OCI-LY7 (cell line): ENCODE results near the gene GAREM1. TPM values are rescaled to one million over a fixed set of nuclear protein-coding genes. Genes with fewer than 3 reads are reported as not detected.

ENCODE experiments used
- BruUV-seq: library from RNA; stranded (reverse); fragments of 400-500 nt; replicated peaks from 2 replicates; lab custom pipeline; 2021; lab: Mats Ljungman, UMichigan
- CTCF ChIA-PET: fragments of 300-600 bp; sonication (Branson Sonifier 250); formaldehyde crosslinking; loops from one replicate; lab custom pipeline; 2022; ENCODE audit warnings: antibody characterized with exemption; ENCODE audit not compliant: unreplicated experiment; lab: Charles Lee
- POLR2A ChIA-PET: fragments of 300-600 bp; sonication (Branson Sonifier 250); formaldehyde crosslinking; loops from one replicate; lab custom pipeline; 2022; ENCODE audit warnings: antibody characterized with exemption; lab: Charles Lee
- DNase-seq: peaks from one replicate; pipeline ENCODE4 v3.0.0-alpha.2; 2015; ENCODE audit warnings: low spot score
- H2AFZ ChIP-seq: fragments of 200-600 bp; sonication (generic), shearing (Covaris generic); 2 replicates; pipeline ENCODE4 v1.6.1; 2014; ENCODE audit warnings: mild to moderate bottlenecking, antibody characterized with exemption, low read length, moderate library complexity
- H3K27ac ChIP-seq: fragments of 200-600 bp; sonication (generic); 2 replicates; pipeline ENCODE4 v1.5.1; 2014; ENCODE audit warnings: mixed run types, low read depth, mild to moderate bottlenecking, moderate library complexity, low read length, inconsistent platforms; ENCODE audit not compliant: poor library complexity, severe bottlenecking
- H3K36me3 ChIP-seq: fragments of 200-600 bp; sonication (generic); 2 replicates; pipeline ENCODE4 v1.6.1; 2014; ENCODE audit warnings: mild to moderate bottlenecking, antibody characterized with exemption, low read length, moderate library complexity, mixed read lengths; ENCODE audit not compliant: insufficient read depth
- H3K4me1 ChIP-seq: fragments of 200-600 bp; sonication (generic); 2 replicates; pipeline ENCODE4 v1.5.1; 2014; ENCODE audit warnings: mild to moderate bottlenecking, low read length; ENCODE audit not compliant: insufficient read depth, poor library complexity, severe bottlenecking
- H3K4me2 ChIP-seq: fragments of 200-600 bp; sonication (generic); 2 replicates; pipeline ENCODE4 v1.6.1; 2014; ENCODE audit warnings: mild to moderate bottlenecking, low read length
- H3K4me3 ChIP-seq: fragments of 200-600 bp; sonication (generic); 2 replicates; pipeline ENCODE4 v1.5.1; 2014; ENCODE audit warnings: mild to moderate bottlenecking, low read depth, low read length; ENCODE audit not compliant: poor library complexity, severe bottlenecking
- H3K79me2 ChIP-seq: fragments of 200-600 bp; sonication (generic); 2 replicates; pipeline ENCODE4 v1.6.1; 2016; ENCODE audit warnings: low read depth, mild to moderate bottlenecking, low read length, moderate library complexity, mixed read lengths; ENCODE audit not compliant: insufficient read depth
- H3K9me2 ChIP-seq: fragments of 200-600 bp; sonication (generic); 2 replicates; pipeline ENCODE4 v1.6.1; 2016; ENCODE audit warnings: mild to moderate bottlenecking, low read length, mixed read lengths; ENCODE audit not compliant: insufficient read depth
- H3K9me3 ChIP-seq: fragments of 200-600 bp; sonication (generic); 2 replicates; pipeline ENCODE4 v1.6.1; 2014; ENCODE audit warnings: mild to moderate bottlenecking, mixed run types, low read length, mixed read lengths
- H4K20me1 ChIP-seq: fragments of 200-600 bp; sonication (generic); 2 replicates; pipeline ENCODE4 v1.6.1; 2014; ENCODE audit warnings: mild to moderate bottlenecking, antibody characterized with exemption, low read length, moderate library complexity, mixed read lengths; ENCODE audit not compliant: insufficient read depth
- CTCF ChIP-seq: fragments of 200-600 bp; sonication (generic); conservative IDR thresholded peaks from 2 replicates; pipeline ENCODE4 v1.5.1; 2014; ENCODE audit warnings: mild to moderate bottlenecking, antibody characterized with exemption, low read length, moderate library complexity, mixed read lengths
- EZH2phosphoT487 ChIP-seq: fragments of 200-600 bp; sonication (generic); IDR thresholded peaks from 2 replicates; pipeline ENCODE4 v1.6.1; 2018; ENCODE audit warnings: low read depth, borderline replicate concordance, mild to moderate bottlenecking, mixed run types, antibody characterized with exemption, low read length, moderate library complexity, mixed read lengths
- intact Hi-C: fragments of 100-400 bp; cut with micrococcal nuclease; formaldehyde crosslinking; loops from one replicate; pipeline ENCODE4 v1.10.0; 2022; ENCODE audit not compliant: unreplicated experiment
- total RNA-seq, 2 experiments: library from RNA; depleted of rRNA in 1 of 2; stranded (reverse); fragments of >200 nt in 1 of 2; shearing (Covaris generic) in 1 of 2; gene quantifications; 2 replicates each; pipeline ENCODE4 v1.2.3, GENCODE V29; 2014 to 2022

The GAREM1 gene
- total RNA-seq, 2 experiments from 2014 or later, result 1.0 to 2.7 TPM

- intact Hi-C loops, result no loop called here
- Histone ChIP-seq H3K4me1 (no peaks in the 10 kb centered on the region), H4K20me1 (no peaks in the 10 kb centered on the region), H2AFZ (no peak overlapping the region), H3K4me3 (no peak overlapping the region), H3K79me2 (no peaks in the 10 kb centered on the region), H3K9me2 (no peaks in the 10 kb centered on the region), H3K27ac (no peak overlapping the region), H3K9me3 (no peaks in the 10 kb centered on the region), H3K4me2 (no peak overlapping the region), H3K36me3 (no peaks in the 10 kb centered on the region)
- TF ChIP-seq EZH2phosphoT487 (no peak), CTCF (no peak)
- ChIA-PET CTCF (no interaction called here), POLR2A (no interaction called here)
- no TSS peak for BruUV-seq
- no peak for DNase-seq
These were observed 212.5 kb downstream of the GAREM1 start for GRCh38 chr18:32258148-32258547.

GRCh38 chr18:32257084-32257785, 213.4 kb downstream of the GAREM1 start:
- CTCF ChIA-PET, result no interaction called here
- no peaks in the 10 kb centered on the region for H4K20me1 ChIP-seq
- no peak for DNase-seq
- no peak overlapping the region for H3K4me2 ChIP-seq
- no peaks in the 10 kb centered on the region for H3K79me2 ChIP-seq
- no peaks in the 10 kb centered on the region for H3K4me1 ChIP-seq
- TF ChIP-seq EZH2phosphoT487 (no peak), CTCF (no peak)
- no peak overlapping the region for H3K27ac ChIP-seq
- BruUV-seq, result no TSS peak
- POLR2A ChIA-PET, result no interaction called here
- H3K4me3 ChIP-seq, result no peak overlapping the region
- H3K9me3 ChIP-seq, result no peaks in the 10 kb centered on the region
- H2AFZ ChIP-seq, result no peak overlapping the region
- intact Hi-C loops, result no loop called here
- H3K36me3 ChIP-seq, result no peaks in the 10 kb centered on the region
- H3K9me2 ChIP-seq, result no peaks in the 10 kb centered on the region

GRCh38 chr18:32255570-32255969, 215.1 kb downstream of the GAREM1 start:
- no peaks in the 10 kb centered on the region for H4K20me1 ChIP-seq
- H3K27ac ChIP-seq, result no peak overlapping the region
- CTCF ChIA-PET, result no interaction called here
- TF ChIP-seq EZH2phosphoT487 (no peak), CTCF (no peak)
- POLR2A ChIA-PET, result no interaction called here
- no peak for DNase-seq
- no peaks in the 10 kb centered on the region for H3K9me2 ChIP-seq
- no peaks in the 10 kb centered on the region for H3K4me1 ChIP-seq
- no peak overlapping the region for H3K4me3 ChIP-seq
- H2AFZ ChIP-seq, result no peak overlapping the region
- no peaks in the 10 kb centered on the region for H3K79me2 ChIP-seq
- H3K36me3 ChIP-seq, result no peaks in the 10 kb centered on the region
- H3K4me2 ChIP-seq, result no peak overlapping the region
- intact Hi-C loops, result no loop called here
- no peaks in the 10 kb centered on the region for H3K9me3 ChIP-seq
- no TSS peak for BruUV-seq
